MCF 10A (cell line): Measurements from ENCODE around the gene ATP11B. TPM values are rescaled to one million over a fixed set of nuclear protein-coding genes. Genes with fewer than 3 reads are reported as not detected.
A peak's percentile ranks its signal among the peaks of the same experiment; 100 is the strongest.

ENCODE experiments used
- BruUV-seq: library from RNA; stranded (reverse); fragments of 400-500 nt; replicated peaks from 2 replicates; lab custom pipeline; 2021; lab: Mats Ljungman, UMichigan
- CTCF ChIA-PET: fragments of 300-600 bp; sonication (Branson Sonifier 250); formaldehyde crosslinking; extraction: SDS; loops from one replicate; lab custom pipeline; 2021; ENCODE audit warnings: antibody characterized with exemption, inconsistent platforms; lab: Yijun Ruan, JAX
- POLR2A ChIA-PET: fragments of 300-600, 350-650 bp; sonication (Branson Sonifier 250); formaldehyde crosslinking; extraction: SDS; loops from one replicate; lab custom pipeline; 2020; ENCODE audit warnings: antibody characterized with exemption, inconsistent platforms; lab: Yijun Ruan, JAX
- DNase-seq: peaks from one replicate; pipeline ENCODE4 v3.0.0-alpha.2; 2018; ENCODE audit not compliant: unreplicated experiment
- H3K27ac Mint-ChIP-seq: one replicate; pipeline ENCODE4 v1.8.0; 2022; ENCODE audit warnings: mild to moderate bottlenecking, low read depth, mixed read lengths; ENCODE audit not compliant: unreplicated experiment
- H3K27me3 Mint-ChIP-seq: one replicate; pipeline ENCODE4 v1.8.0; 2022; ENCODE audit warnings: mixed read lengths; ENCODE audit not compliant: insufficient read depth, unreplicated experiment
- H3K36me3 Mint-ChIP-seq: one replicate; pipeline ENCODE4 v1.8.0; 2022; ENCODE audit warnings: mild to moderate bottlenecking, moderate library complexity, mixed read lengths; ENCODE audit not compliant: insufficient read depth, unreplicated experiment
- H3K4me1 Mint-ChIP-seq: one replicate; pipeline ENCODE4 v1.8.0; 2022; ENCODE audit warnings: mixed read lengths; ENCODE audit not compliant: insufficient read depth, unreplicated experiment
- H3K4me3 Mint-ChIP-seq: one replicate; pipeline ENCODE4 v1.8.0; 2022; ENCODE audit warnings: mild to moderate bottlenecking, moderate library complexity, mixed read lengths; ENCODE audit not compliant: unreplicated experiment
- H3K9me3 Mint-ChIP-seq: one replicate; pipeline ENCODE4 v1.8.0; 2022; ENCODE audit warnings: mixed read lengths; ENCODE audit not compliant: unreplicated experiment
- CTCF ChIP-seq: fragments of 200-600 bp; IDR thresholded peaks from one replicate; pipeline ENCODE4 v1.8.0; 2022; ENCODE audit warnings: antibody characterized with exemption, mild to moderate bottlenecking; ENCODE audit not compliant: unreplicated experiment
- intact Hi-C: fragments of 100-400 bp; cut with micrococcal nuclease; formaldehyde crosslinking; loops from 2 replicates; pipeline ENCODE4 v1.14.1; 2022
- total RNA-seq: library from RNA; stranded (reverse); gene quantifications from 2 replicates; pipeline ENCODE4 v1.2.3, GENCODE V29; 2022

ATP11B gene
- total RNA-seq, 1 experiment from 2014 or later, result 66.2 TPM

- CTCF ChIA-PET, result interaction anchor here (0.6 kb wide), 2 partner anchors 44 to 53 kb away, joined by 3 read pairs; no protein-coding TSS in a partner anchor
- peak; percentile 41 for DNase-seq
- no peak for TF ChIP-seq CTCF
- POLR2A ChIA-PET, result interaction anchor here (0.6 to 3.2 kb wide), 6 partner anchors 8 to 111 kb away, joined by 3 to 30 read pairs (median 3); partner anchors contain the start of gene ATP11B
- intact Hi-C loops, result no loop called here
- no TSS peak for BruUV-seq
- Mint-ChIP-seq H3K9me3 (no peaks in the 10 kb centered on the region), H3K27ac (peak overlapping the region; percentile 2), H3K4me1 (peaks cover 39% of the 10 kb centered on the region), H3K27me3 (no peaks in the 10 kb centered on the region), H3K36me3 (peaks cover 8% of the 10 kb centered on the region), H3K4me3 (no peak overlapping the region)
Measured at GRCh38 chr3:182802413-182803390, 9.4 kb downstream of the ATP11B start.

- H3K27me3 Mint-ChIP-seq, result no peaks in the 10 kb centered on the region
- no peak overlapping the region for H3K4me3 Mint-ChIP-seq
- TF ChIP-seq CTCF, result no peak
- no peaks in the 10 kb centered on the region for H3K9me3 Mint-ChIP-seq
- POLR2A ChIA-PET, result interaction anchor here (3.2 kb wide), 1 partner anchor 9 kb away, joined by 30 read pairs; the partner anchor contains the start of gene ATP11B
- peaks cover 8% of the 10 kb centered on the region for H3K36me3 Mint-ChIP-seq
- H3K27ac Mint-ChIP-seq, result no peak overlapping the region
- BruUV-seq, result no TSS peak
- intact Hi-C loops, result no loop called here
- CTCF ChIA-PET, result interaction anchor here (0.6 to 0.7 kb wide), 2 partner anchors 11 kb away, joined by 3 read pairs; no protein-coding TSS in a partner anchor
- H3K4me1 Mint-ChIP-seq, result peaks cover 35% of the 10 kb centered on the region
- no peak for DNase-seq
Measured at GRCh38 chr3:182803596-182803995, 10.3 kb downstream of the ATP11B start.

- Mint-ChIP-seq H3K27me3 (no peaks in the 10 kb centered on the region), H3K4me1 (peaks cover 32% of the 10 kb centered on the region), H3K36me3 (no peaks in the 10 kb centered on the region), H3K9me3 (no peaks in the 10 kb centered on the region), H3K4me3 (no peak overlapping the region), H3K27ac (no peak overlapping the region)
- no TSS peak for BruUV-seq
- CTCF ChIA-PET, result interaction anchor here (0.6 to 0.7 kb wide), 2 partner anchors 858 to 1944 kb away, joined by 3 to 4 read pairs; no protein-coding TSS in a partner anchor
- TF ChIP-seq CTCF, result no peak
- no peak for DNase-seq
- intact Hi-C loops, result no loop called here
- POLR2A ChIA-PET, result interaction anchor here (1.0 to 5.0 kb wide), 5 partner anchors 9 to 29 kb away, joined by 3 to 42 read pairs (median 4); partner anchors contain the start of gene ATP11B
Measured at GRCh38 chr3:182807061-182807460, 13.8 kb downstream of the ATP11B start.
